Calu3 (cell line): ENCODE measurements around the gene MGAT4C. TPM values are rescaled to one million over a fixed set of nuclear protein-coding genes. Genes with fewer than 3 reads are reported as not detected.

Experiments used
- BruUV-seq: library from RNA; stranded (reverse); fragments of 400-500 nt; replicated peaks from 2 replicates; lab custom pipeline; 2021; lab: Mats Ljungman, UMichigan
- CTCF ChIA-PET: fragments of 300-600 bp; sonication (Branson Sonifier 250); formaldehyde crosslinking; loops from one replicate; lab custom pipeline; 2022; ENCODE audit warnings: antibody characterized with exemption; lab: Charles Lee
- DNase-seq: peaks from one replicate; pipeline ENCODE4 v3.0.0; 2022
- H3K27ac Mint-ChIP-seq: one replicate; pipeline ENCODE4 v1.8.0; 2022; ENCODE audit warnings: mixed read lengths; ENCODE audit not compliant: unreplicated experiment
- H3K27me3 Mint-ChIP-seq: one replicate; pipeline ENCODE4 v1.8.0; 2022; ENCODE audit warnings: mixed read lengths; ENCODE audit not compliant: unreplicated experiment
- H3K36me3 Mint-ChIP-seq: one replicate; pipeline ENCODE4 v1.8.0; 2022; ENCODE audit warnings: mild to moderate bottlenecking, moderate library complexity, mixed read lengths; ENCODE audit not compliant: insufficient read depth, unreplicated experiment
- H3K4me1 Mint-ChIP-seq: one replicate; pipeline ENCODE4 v1.8.0; 2022; ENCODE audit warnings: mild to moderate bottlenecking, low read depth, mixed read lengths; ENCODE audit not compliant: unreplicated experiment
- H3K4me3 Mint-ChIP-seq: one replicate; pipeline ENCODE4 v1.8.0; 2022; ENCODE audit warnings: mild to moderate bottlenecking, low read depth, moderate library complexity, mixed read lengths; ENCODE audit not compliant: unreplicated experiment
- H3K9me3 Mint-ChIP-seq: one replicate; pipeline ENCODE4 v1.8.0; 2022; ENCODE audit warnings: low read depth, mixed read lengths; ENCODE audit not compliant: unreplicated experiment
- intact Hi-C: fragments of 100-400 bp; cut with micrococcal nuclease; formaldehyde crosslinking; loops from one replicate; pipeline ENCODE4 v1.10.0; 2022; ENCODE audit not compliant: unreplicated experiment
- total RNA-seq: library from RNA; stranded (reverse); gene quantifications from 2 replicates; pipeline ENCODE4 v1.2.3, GENCODE V29; 2022
- TF ChIP-seq, protein P1 (sequence below): fragments of 200-600 bp; IDR thresholded peaks from one replicate; pipeline ENCODE4 v1.8.0; 2022; ENCODE audit warnings: antibody characterized with exemption; ENCODE audit not compliant: unreplicated experiment

MGAT4C gene
- total RNA-seq, 1 experiment from 2014 or later, result not detected

DNA sequence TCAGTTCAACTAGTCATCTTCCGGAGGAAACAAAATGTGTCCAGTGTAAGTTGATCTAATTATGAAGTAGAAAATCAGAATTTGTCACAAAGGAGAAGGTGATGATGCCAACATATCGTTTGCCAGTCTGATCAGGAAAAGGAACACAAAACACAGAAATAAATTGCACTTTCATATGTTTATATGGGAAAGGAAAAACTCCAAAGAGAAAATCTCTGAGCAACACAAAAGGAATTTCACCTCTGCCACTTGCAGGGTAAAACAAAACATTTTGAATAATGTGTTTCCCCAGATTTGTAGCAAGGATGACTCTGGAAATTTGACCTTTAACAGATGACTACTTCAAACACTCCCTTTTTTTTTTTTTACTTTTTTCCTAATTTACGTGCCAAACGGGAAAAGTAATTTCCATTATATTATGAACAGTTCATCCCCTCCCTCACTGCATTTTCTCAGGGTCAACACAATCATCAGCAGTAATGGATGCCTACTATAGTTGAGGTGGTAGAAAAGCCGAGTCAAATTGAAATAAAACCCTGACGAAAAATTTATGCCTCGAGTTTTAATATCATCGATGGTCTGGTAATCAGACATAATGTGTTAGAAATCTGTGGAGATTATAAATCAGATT lies 25.6 kb downstream of the MGAT4C start:
- no peak for DNase-seq
- Mint-ChIP-seq H3K27ac (no peak overlapping the region), H3K36me3 (no peaks in the 10 kb centered on the region), H3K27me3 (no peaks in the 10 kb centered on the region), H3K9me3 (no peaks in the 10 kb centered on the region), H3K4me3 (no peak overlapping the region), H3K4me1 (no peaks in the 10 kb centered on the region)
- TF ChIP-seq, protein P1, sequence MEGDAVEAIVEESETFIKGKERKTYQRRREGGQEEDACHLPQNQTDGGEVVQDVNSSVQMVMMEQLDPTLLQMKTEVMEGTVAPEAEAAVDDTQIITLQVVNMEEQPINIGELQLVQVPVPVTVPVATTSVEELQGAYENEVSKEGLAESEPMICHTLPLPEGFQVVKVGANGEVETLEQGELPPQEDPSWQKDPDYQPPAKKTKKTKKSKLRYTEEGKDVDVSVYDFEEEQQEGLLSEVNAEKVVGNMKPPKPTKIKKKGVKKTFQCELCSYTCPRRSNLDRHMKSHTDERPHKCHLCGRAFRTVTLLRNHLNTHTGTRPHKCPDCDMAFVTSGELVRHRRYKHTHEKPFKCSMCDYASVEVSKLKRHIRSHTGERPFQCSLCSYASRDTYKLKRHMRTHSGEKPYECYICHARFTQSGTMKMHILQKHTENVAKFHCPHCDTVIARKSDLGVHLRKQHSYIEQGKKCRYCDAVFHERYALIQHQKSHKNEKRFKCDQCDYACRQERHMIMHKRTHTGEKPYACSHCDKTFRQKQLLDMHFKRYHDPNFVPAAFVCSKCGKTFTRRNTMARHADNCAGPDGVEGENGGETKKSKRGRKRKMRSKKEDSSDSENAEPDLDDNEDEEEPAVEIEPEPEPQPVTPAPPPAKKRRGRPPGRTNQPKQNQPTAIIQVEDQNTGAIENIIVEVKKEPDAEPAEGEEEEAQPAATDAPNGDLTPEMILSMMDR, result no peak
- no TSS peak for BruUV-seq
- intact Hi-C loops, result no loop called here
- CTCF ChIA-PET, result no interaction called here

DNA sequence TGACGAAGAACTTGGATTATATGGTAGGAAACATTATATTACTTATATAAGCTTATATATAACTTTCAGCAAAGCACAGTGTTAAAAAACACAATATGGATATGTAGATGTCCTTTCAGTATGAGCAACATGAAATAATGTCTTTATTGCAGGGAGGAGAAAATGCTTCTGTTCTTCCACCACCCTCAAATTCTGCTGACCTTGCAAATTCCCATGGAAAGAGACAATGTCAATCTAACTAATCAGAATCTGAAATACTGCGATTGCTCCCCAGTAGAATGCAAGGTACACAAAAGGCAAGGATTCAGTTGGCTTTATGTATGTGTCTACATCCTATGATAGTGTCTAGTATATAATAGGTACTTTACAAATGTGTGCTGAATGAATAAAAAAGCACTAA lies 26.4 kb downstream of the MGAT4C start:
- Mint-ChIP-seq H3K4me1 (no peaks in the 10 kb centered on the region), H3K27ac (no peak overlapping the region), H3K27me3 (no peaks in the 10 kb centered on the region), H3K4me3 (no peak overlapping the region), H3K36me3 (no peaks in the 10 kb centered on the region), H3K9me3 (no peaks in the 10 kb centered on the region)
- intact Hi-C loops, result no loop called here
- CTCF ChIA-PET, result no interaction called here
- TF ChIP-seq, protein P1, result no peak
- BruUV-seq, result no TSS peak
- no peak for DNase-seq

DNA sequence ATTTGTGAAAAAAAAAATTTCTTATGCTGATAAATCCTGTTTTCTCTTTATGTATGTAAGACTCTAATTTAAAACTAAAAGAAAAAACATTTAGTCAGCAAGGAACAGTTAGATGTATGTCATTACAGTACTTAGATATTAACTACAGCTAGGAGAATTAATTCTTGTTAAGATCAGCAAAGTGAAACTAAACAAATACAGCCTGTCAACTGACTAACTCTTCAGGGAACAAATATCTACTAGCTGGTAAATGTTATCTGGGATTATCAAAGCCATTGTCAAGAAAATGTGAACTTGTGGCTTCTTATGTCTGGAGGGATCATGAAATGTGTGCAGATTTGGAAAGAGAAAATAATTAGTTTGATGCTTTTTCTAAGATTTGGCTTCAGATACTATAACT lies 27.5 kb downstream of the MGAT4C start:
- intact Hi-C loops, result no loop called here
- Mint-ChIP-seq H3K4me1 (no peaks in the 10 kb centered on the region), H3K4me3 (no peak overlapping the region), H3K27ac (no peak overlapping the region), H3K36me3 (no peaks in the 10 kb centered on the region), H3K9me3 (no peaks in the 10 kb centered on the region), H3K27me3 (no peaks in the 10 kb centered on the region)
- no TSS peak for BruUV-seq
- no peak for DNase-seq
- TF ChIP-seq, protein P1, result no peak
- CTCF ChIA-PET, result no interaction called here

DNA sequence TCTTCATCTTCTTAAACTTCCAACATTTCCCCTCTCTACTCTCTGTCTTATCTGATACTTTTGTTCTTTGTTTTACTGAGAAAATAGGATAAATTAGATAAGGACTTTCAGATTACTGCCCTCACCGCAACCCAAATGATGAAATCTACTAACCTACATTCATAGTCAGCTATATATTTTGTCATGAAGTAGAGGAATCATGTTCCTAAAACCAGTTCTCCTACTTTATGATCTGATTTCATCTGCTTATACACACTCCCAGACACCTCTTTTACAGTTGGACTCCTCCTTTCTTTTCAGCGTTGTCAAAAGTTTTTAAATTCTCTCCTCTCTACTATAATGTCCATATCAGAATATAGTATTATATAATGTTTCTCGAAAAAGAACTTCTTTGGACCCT lies 29.7 kb downstream of the MGAT4C start:
- Mint-ChIP-seq H3K36me3 (no peaks in the 10 kb centered on the region), H3K4me1 (no peaks in the 10 kb centered on the region), H3K27me3 (no peaks in the 10 kb centered on the region), H3K4me3 (no peak overlapping the region), H3K9me3 (no peaks in the 10 kb centered on the region), H3K27ac (no peak overlapping the region)
- CTCF ChIA-PET, result no interaction called here
- no peak for DNase-seq
- BruUV-seq, result no TSS peak
- TF ChIP-seq, protein P1, result no peak
- intact Hi-C loops, result no loop called here
